NCI-H2029 treated with DMSO at 0.1 percent for 48 hours (cell line): ENCODE measurements around the gene NAT10.

Source experiments
- DNase-seq: peaks from one replicate; lab custom pipeline; 2025; lab: John Stamatoyannopoulos, UW

Gene NAT10

DNA sequence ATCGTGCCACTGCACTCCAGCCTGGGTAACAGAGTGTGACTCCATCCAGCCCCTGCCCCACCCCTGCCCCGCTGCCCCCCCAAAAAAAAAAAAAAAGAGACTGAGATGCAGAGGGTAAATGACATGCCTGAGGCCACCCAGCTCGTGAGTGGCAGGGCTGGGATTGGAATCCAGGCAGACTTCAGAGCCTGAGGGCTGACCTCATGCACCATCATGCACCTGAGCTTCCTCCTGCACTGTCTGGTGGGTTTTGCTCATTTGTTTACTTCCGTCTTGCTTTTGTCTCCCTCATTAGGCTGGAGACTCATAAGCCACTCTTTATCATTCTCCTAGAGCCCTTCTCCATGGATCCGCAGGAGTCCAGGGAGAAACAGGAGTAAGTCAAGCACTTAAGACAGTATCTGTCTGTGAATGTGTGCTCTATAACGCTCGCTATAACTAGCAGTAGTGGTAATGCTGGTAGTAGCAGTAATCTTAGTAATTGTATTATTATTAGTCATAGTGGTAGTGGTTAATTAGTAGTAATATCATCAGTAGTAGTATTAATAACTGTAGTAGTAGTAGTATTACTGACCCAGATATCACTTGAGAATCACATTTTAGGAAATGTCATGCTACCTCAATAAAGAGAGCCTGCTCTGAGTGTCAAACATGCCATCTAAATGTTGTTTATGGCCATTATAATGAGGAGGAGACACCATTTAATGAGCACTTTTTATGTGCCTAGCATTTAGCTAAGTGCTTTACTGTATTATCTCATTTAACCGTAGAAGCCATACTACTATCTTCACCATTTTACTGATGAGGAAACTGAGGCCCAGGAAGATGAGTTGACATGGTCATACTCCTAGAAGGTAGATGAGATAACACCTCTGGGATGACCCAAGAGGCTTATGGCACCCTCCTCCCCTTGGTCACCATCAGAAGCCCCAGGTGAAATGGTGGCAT is 85.0 kb downstream of the NAT10 start:
- DNase-seq: no peak

DNA sequence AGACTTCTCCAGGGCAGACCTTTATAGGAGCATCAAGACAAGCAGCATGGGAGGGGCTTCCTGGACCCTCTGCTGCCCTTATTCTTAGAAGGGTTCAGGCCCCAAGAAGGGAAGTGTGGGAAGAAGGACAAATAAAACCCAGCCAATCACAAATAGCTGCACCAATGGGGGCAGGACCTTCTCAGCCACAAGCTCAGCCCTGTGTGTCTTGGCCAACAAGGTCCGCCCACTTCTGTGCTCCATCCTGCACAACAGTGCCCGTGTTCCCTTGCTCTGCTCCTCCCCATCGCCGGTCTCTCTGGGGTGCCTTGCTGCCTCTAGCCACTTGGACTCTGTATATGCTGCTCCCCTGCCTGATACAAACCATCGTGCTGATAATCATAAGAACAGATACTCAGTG is 86.1 kb downstream of the NAT10 start:
- DNase-seq: no peak

DNA sequence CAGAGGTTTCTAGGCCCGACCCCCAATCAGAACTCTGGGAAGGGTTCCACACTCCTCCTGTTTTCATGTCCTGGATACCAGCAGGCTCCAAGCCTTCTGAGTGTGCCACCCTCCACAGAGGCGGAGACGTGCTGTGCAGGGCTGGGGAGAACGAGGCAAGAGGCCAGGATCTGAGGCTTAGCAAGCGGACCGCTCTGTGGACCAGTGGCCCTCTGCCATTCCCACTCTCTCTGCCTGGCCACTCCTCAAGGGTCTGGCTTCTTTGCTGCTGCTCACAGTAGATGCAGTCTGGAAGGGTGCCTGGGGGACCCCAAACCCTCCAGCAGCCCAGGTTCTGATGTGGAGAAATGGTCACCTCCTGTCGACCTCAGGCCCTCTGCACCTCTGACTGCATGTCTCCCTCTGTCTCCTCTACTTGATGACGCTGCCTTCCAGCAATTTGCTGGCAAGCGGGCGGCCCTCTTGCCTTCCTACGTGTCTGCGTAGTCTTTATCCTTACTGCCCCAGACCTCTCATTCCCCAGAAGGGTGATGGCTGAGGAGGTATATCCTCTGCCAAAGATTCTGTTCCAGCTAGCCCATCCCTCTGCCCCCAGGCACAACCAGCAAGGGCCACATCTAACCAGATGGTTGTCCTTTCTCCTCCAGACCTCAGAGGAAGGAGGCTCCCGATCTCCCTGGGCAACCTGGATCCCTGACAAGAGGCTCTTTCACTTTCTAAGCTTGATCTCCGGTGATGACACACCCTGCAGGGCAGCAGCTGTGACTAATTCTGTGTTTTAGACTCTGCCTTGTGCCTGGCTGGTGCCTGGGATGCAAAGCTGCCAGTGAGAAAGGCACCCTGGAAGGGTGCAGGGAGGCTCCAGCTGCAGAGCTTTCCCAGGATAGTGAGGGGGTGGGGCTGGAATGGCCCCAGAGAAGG is 87.3 kb downstream of the NAT10 start:
- no peak for DNase-seq

DNA sequence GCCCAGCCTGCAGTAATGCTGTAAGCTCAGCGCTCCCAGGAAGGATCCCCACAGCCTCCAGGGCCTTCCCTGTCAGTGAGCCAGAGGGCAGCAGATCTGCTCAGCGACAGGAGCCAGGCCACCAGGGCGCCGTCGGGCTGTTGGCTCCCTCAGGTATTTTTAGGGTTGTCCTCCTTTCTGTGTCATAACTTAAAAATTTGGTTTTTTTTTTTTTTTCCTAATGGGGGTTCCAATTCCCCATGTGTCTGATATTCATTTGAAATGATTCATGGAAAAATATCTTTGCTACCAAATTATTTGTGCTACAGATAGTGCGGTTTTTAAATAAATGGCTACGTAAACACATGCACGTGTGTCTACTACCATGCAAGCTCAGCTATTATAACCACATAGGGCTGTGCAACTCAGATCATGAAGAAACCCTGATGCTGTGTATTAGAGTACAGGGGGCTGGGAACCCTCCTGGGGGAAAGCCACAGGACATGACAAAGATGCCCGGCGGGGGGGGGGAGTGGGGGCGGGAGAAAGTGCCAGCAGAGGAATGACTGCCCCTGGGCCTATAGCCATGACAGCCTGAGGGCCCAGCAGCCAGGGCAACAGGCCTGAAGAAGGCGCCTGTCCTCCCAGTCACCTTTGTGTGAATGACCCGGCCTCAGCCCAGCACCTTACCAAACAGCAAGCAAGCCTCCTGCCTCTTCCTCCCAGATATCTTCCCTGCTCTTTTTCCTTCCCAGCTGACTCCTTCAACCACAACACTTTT is 89.3 kb downstream of the NAT10 start:
- DNase-seq: no peak
